HG02678 (cell line): ENCODE results near the gene RAB3B.
A peak's percentile ranks its signal among the peaks of the same experiment; 100 is the strongest.
"Not testable (repeated sequence)": the region's sequence is repeated elsewhere in the genome, so short reads cannot be mapped to it uniquely, and the experiment has no call there.

Experiments used
- ATAC-seq: cut with Tn5 transposase; IDR thresholded peaks from one replicate; pipeline ENCODE4 v1.9.1; 2021; ENCODE audit warnings: mild to moderate bottlenecking, moderate library complexity; ENCODE audit not compliant: unreplicated experiment

Gene RAB3B

DNA sequence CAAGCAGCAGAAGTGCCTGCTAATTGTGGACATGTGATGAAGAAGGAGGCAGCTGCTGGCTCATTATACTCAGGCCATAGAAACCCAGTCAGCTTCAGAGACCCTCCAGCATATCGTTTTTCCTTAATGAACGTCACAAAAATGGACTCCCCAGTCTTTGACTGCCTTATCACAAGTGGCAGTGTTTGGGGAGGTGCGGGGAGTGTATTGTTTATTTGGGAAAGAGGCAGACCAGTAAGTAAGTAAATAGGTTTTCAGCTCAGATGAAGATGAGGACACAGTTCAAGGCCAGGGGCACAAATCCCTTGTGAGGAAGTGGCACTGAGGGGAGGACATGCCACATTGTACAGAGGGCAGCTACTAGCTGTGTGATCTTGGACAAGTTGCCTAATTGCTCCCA, 68.5 kb downstream of the RAB3B start:
- no peak for ATAC-seq

DNA sequence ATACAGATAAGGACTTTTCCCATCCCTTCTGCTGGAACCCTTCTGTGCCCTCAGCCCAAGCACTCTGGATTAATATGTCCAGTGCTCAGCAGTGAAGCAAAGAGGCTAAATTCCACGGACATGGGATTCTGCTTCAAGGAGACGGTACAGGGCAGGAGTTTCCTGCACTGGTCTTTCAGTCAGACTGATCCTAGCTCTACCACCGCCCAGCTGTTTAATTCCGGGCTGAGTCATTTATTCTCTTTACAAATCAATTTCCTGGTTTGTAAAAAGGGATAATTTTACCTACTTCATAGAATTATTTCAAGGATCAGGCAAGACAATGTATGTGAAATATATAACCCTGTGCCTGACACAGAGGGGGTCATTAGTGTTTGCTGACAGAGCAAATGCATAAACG, 70.4 kb downstream of the RAB3B start:
- no peak for ATAC-seq

DNA sequence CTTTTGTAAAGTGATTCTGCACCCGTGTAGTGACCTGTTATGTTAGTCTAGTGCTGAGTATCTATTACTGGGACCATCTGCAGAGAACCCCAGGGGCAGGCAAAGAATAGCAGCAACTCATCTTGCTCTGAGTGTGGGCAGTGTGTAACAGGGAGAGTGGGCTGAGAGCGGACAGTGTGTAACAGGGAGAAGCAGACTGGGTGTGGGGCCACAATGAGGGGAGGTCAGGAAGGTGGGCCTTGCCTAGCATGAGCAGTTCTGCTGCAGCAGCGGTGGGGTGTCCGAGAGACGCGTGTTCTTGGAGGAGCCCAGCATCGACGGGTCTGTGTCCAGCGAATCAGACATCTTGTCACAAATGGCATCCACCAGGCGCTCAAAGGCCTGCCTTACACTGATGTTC, 70.8 kb downstream of the RAB3B start:
- no peak for ATAC-seq

DNA sequence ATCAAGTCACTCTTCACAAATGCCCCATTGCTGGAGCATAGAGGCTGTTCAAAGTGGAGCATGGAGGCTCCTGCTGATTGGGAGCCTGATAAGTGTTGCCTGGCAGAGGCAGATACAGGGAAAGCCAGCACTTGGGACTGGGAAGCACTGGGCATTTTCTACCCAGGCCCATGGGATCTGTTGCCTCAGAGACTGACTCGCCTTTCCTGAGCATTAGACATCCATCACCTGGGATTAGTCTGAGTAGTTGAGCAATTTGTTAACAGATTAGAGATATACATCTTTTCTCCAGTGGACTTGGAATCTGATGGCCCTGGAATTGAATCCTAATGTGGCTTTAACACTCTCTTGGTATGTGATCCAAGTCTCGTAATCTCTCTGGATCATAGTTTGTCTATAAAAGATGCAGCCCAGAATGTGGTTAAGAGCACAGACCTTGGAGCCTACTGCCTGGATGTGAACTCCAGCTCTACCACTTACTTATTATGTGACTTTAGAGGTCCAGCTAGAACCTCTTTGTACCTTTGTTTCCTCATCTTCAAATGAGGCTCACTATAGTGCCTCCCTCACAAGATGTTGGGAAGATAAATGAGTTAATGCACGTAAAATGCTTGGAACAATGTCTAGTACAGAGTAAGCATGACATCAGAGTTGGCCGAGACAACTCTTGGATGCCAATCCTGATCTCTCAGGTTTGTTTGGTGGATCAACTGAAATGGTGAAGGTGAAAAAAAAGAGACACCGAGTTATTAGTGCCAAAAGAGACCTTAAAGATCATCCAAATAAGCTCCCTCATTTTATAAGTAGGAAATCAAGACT, 73.7 kb downstream of the RAB3B start:
- ATAC-seq = no peak

DNA sequence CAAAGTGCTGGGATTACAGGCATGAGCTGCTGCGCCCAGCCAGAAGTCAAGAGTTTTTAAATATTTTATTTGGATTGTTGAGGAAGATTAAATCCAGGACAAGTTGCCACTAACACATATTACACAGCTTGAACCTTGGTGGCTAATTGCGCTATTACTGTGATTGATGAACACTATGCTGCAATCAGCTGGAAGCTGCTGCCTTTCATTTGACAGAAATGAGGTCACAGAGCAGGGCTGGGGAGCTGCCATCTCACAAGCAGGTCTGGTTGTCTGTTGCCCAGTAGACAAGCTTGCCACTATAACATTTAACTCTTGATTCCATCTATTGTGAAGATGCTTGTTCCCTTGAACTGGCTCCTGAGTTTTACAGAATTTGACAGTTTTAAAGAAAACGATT, 74.5 kb downstream of the RAB3B start:
- ATAC-seq = no peak

DNA sequence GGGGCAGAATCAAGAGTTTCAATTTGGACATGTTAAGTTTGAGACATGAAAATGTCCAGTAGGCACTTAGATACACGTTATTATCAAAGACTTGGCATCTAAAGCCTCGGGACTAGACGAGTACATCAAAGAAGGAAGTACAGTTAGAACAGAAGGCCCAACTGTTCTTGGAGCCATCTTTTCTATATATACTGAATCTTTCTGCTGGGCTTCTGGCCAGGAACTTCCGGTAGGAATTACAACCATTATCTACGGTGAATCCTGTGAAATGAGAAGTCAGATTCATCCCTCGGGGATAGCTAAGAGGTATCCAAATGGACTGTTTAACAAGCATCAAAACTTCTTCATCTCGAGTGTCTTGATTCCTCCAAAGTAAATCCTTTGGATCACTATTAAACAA, 77.6 kb downstream of the RAB3B start:
- ATAC-seq = no peak

DNA sequence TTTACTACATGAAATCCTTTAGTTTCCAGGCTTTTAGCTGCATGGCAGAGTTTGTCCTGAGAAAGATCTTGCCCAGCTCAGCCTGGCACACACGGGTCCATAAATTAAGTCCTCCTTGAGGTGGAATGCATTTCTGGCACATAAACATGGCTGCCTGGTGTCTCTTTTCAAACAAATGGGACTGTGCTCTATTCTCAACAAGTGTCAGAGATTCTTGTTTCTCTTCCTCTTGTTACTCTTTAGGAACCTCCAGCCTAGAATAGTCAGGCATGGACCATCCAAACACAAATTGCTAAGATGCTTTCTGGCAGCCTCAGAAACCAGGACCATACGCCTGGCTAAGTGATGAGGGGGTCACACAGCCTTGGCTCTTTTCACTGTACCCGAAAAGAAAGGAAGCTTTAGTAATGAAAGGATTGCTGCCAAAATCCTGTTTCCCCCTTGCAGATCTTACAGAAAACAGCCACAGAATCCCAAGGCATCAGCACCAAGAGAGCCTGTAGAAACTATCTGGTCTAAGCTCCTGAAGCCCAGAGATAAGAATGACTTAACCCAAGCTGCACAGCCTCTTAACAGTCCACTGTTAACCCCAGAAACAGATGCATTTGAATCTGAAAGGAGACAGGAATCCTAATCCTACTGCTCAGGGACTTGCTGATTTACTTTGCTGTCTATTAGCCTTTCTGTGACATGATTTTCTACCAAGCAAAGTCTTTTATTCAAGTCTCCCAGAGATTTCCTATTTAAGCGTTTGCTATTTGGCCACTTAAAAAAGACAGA, 80.1 kb downstream of the RAB3B start:
- no peak for ATAC-seq

DNA sequence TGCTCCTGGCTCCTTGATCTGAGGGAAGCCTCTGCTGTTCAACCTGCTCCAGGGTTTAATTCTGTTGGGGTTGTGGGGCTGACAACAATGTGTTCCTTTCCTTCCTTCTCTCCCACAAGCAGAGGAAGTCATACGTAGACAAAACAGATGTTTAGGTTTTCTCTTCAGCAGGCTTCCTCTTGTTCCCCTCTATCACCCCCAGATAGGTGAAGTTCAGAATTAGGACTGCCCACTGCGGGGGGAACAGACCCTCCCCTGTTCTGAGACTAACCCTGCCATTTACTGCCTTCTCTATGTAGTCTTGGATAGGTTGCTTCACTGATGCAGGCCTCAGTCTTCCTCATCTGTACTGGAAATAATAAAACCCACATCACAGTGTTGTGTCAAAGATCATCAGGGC, 82.0 kb downstream of the RAB3B start:
- no peak for ATAC-seq

DNA sequence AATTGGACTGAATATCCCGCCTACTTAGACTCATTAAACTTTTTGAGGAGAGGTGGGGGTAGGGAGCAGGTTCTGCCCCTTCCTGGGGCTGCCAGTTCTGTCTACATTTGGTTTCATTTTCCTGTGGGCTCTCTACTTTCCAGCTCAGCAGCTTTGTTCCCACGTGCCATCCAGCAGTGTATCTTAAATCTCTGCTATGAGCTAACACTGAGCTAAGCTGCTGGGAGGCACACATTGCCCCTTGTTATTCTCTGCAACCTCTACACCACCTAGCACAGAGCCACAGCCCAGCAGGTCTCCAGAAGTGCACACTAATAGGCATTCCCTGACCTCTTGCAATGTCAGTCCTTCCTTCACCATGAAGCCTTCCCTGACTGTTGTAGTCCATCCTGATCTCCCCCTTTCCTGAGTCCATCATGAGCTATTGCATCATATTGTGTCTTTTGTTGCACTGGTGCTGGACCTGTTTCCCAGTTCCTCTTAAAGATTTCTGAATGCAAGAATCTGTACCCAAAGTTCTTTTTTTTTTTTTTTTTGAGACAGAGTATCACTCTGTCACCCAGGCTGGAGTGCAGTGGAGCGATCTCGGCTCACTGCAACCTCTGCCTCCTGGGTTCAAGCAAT, 83.3 kb downstream of the RAB3B start:
- no peak for ATAC-seq

DNA sequence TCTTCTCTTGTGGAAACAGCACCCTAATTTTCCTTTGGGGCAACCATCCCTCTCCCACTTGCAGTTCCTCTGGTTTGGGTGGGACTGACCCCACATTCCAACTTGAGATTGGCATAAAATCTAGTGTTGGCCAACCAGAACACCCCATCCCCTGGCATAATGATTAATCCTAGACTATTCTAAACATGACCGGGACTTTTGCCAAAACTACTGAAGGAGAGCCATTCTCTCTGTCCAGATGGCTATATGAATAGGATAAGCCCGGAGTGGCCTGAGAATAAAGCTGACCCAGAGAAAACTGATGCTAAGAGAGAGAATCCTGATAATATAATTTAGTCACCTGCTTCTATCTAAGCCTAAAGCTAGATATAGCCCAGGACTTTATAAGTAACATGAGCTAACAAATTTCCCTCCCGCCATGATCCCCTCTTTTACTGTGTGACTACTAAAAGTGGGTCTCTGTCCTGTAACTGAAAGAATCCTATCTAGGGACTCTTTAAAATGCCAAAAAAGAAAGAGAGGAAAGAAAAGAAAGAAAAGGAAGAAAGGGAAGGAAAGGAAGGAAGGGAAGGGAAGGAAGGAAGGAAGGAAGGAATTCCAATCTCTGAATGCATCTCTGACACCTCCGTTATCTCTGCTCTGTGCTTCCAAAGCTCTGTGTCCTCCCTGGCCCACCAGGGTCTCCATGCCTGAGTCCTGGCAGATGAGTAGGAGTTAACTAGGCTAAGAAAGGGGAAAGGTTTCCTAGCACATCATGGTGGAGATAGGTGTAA, 84.0 kb downstream of the RAB3B start:
- ATAC-seq = no peak

DNA sequence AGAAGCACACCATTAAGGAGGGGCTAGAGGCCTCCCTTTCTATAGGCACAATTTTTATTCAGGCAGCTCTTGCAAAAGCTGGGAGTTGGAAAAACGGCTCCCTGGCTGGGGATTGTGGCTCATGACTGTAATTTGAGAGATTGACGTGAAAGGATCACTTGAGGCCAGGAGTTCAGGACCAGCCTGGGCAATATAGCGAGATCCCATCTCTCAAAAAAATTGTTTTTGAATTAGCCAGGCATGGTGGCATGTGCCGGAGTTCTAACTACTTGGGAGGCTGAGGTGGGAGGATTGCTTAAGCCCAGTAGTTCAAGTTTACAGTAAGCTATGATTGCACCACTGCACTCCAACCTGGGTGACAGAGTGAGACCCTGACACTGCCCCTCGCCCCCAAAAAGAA, 88.0 kb downstream of the RAB3B start:
- ATAC-seq = no peak

DNA sequence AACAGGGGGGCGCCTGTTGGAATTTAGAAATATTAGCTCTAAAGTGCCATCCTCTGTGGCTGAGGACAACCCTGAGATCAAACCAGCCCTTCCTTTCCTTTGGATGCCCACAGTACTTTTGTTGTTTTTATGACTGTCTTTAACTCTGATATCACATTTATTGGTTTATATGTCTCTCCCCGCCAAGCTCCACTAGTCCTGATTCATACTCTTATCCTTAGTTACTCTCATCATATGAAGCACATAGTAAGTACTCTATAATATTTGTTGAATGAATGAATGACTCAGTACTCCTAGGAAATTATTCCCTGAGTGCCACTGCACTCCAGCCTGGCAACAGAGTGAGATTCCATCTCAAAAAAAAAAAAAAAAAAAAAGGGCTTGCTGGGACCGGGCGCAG, 89.3 kb downstream of the RAB3B start:
- ATAC-seq = no peak

DNA sequence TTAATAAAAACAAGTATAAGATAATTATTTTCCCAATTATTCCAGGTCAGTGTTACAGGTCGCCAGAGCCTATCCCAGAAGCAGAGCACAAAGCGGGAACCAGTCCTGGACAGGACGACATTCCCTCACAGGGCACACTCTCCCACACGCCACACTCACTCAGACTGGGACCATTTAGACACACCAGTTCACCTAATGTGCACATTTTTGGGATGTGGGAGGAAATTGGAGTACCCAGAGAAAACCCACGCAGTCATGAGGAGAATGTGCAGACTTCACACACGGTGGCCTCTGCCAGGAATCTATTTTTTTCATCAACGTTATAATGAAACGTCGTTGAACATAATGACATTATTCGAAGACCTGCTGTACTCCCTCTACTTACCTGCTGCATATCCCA, 91.5 kb downstream of the RAB3B start:
- ATAC-seq = no peak

DNA sequence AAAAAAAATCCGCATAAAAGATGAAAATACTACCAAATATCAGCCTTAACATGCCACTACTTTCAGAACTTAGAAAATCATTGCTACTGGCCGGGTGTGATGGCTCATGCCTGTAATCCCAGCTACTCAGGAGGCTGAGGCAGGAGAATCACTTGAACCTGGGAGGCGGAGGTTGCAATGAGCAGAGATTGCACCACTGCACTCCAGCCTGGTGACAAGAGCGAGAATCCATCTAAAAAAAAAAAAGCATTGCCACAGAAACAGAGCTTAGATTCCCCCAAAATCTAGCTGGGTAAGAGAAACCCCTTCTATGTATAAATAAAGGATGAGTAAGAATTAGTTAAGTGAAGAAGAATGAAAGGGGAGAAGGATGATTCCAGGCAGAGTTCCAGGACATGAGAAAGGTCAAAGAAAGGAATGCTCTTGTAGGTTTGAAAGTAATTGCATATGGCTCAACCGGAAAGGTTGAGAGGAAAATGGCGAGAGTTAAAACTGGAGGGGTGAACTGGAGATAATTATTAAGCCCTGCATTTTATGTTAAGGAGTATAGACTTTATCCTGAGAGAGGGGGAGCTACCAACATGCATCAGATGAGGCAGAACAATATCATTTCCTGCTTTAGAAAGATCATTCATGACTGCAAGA, 92.3 kb downstream of the RAB3B start:
- no peak for ATAC-seq

DNA sequence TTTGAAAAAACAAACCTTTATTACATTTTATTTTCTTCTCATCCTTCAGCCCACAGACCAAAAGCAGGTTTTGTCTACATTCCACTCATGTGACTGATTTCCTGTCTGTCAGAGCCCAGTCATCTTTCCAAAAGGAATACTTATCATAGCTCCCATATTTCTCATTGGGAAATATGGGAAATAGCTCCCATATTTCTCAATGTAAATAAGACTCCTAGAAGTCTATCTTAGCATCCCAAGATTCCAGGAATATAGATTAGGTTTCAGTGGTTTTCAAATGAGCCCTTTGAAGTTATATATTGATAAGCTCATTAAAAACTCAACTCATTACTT, 92.8 kb downstream of the RAB3B start:
- ATAC-seq = no peak

DNA sequence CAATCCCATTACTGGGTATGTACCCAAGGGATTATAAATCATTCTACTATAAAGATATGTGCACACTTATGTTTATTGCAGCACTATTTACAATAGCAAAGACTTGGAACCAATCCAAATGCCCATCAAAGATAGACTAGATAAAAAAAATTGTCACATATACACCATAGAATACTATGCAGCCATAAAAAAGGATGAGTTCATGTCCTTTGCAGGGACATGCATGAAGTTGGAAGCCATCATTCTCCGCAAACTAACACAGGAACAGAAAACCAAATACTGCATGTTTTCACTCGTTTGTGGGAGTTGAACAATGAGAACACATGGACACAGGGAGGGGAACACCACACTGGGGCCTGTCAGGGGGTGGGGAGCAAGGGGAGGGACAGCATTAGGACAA, 95.8 kb downstream of the RAB3B start:
- ATAC-seq = not testable (repeated sequence)

DNA sequence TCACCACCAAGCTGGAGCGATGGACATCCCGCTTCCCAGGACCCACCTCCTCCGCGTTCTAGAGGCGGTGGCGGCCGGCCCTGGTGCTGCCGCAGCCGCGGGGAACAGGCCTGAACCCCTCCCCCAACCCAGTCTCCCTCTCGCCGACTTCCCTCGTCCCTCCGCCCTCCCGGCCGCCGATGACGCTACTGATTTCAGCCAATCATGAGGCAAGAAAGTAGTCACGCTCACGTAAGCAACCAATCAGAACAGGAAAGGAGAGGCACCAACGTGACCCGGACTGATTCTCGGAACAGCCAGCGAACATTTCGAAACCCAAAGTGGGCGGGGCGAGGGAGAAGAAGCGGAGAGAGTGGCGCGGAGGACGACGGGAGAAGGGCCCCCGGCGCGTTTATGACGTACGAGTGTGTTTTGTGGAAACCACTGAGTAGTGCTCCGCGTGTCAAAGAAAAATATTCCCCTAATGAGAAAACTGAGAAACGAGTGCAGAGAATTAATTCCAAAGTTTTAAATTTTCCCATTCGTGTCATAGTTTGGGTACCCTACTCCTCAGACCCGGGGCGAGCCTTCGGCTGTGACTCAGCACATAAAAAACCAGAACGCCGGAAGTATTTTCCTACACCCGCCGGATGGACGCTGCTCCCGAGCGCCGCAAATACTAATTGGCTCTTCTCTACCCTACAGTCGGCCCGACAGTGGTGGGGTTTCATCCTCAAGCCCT, 111.7 kb downstream of the RAB3B start, which contains the start of gene NRDC:
TSS of gene NRDC (minus strand) at position 112 of the 721 bp plus-strand sequence. CDS start 112 bp downstream, outside the sequence.
- ATAC-seq = peak; percentile 97

DNA sequence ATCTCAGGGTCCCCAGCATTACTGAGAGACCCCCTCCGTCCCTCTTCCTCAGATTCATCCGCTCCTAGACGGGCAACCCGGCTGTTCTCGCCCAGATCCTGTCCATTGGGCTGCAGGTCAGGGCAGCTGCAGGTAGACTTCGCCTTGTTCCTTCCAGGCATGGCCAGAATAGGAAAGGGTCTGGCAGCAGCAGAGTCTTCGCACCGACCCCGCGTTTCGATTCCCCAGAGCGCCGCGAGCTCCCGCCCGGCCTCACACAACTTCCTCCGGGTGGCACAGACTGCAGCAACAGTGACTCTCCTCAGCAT, 112.2 kb downstream of the RAB3B start:
- peak; percentile 26 for ATAC-seq

DNA sequence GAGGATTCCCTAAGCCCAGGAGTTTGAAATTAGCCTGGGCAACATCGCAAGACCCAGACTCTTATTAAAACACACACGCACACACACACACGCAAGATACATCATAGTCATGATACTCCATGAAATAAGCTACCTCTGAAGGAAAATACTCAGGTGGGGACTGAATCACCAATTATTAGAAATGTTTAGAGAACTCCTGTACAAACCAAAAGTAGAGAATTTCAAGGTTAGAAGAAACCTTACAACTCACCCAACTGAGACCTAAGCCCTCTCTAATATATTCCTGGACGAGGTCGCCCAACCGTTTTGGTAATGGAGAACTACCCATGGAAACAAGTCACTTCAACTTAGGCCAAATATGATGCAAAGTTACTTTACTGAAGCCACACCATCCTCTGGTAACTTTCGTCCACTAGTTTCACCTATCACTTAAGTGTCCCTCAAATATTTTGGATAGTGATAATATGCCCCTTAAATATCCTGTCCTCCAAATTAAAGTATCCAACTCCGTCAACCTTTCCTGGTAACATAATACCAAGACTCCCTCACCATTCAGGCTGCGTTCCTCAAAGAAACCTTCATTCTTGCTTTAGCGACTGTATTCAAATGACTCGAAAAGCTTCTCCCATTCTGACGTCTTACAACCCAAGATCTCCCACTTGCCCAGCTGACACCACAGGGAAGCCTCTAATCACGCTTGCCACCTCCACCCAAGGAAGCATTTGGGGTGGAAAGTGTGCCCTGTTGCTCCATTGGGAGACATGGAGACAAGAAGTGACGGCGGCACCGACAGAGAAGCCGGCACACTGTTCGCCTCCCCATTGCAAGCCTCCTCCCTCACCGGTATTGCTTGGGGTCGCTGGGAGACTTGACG, 112.8 kb downstream of the RAB3B start:
- ATAC-seq = no peak
